Nephron (organoid): ENCODE results near the gene ADCY10.

Experiments used
- H3K27ac Mint-ChIP-seq, 3 experiments: 2 replicates each; pipeline ENCODE4 v1.8.0; 2020; ENCODE audit warnings: mixed read lengths in 3 of 3, mild to moderate bottlenecking in 2 of 3, moderate library complexity in 1 of 3
- H3K27me3 Mint-ChIP-seq: 2 replicates; pipeline ENCODE4 v1.8.0; 2021; ENCODE audit warnings: low read depth, mild to moderate bottlenecking, moderate library complexity, mixed read lengths
- H3K36me3 Mint-ChIP-seq: 2 replicates; pipeline ENCODE4 v1.8.0; 2020; ENCODE audit warnings: low read depth, mixed read lengths
- H3K4me1 Mint-ChIP-seq: 2 replicates; pipeline ENCODE4 v1.8.0; 2020; ENCODE audit warnings: mixed read lengths
- H3K4me3 Mint-ChIP-seq, 3 experiments: 2 replicates each; pipeline ENCODE4 v1.8.0; 2020; ENCODE audit warnings: mild to moderate bottlenecking in 3 of 3, mixed read lengths in 3 of 3, moderate library complexity in 2 of 3
- H3K9me3 Mint-ChIP-seq: 2 replicates; pipeline ENCODE4 v1.8.0; 2020; ENCODE audit warnings: mixed read lengths
- CTCF ChIP-seq, 3 experiments: fragments of 200-600 bp; sonication (generic); IDR thresholded peaks; one replicate each; pipeline ENCODE4 v1.5.0; 2021; ENCODE audit warnings: antibody characterized with exemption in 3 of 3; ENCODE audit not compliant: unreplicated experiment in 3 of 3

The ADCY10 gene

GRCh38 chr1:167826127-167826526 is 87.8 kb downstream of the ADCY10 start:
- H3K9me3 Mint-ChIP-seq: no peaks in the 10 kb centered on the region
- no peak for TF ChIP-seq CTCF (IDR thresholded peaks at IDR 0.05; ENCODE audit: unreplicated experiment in 3 of 3)
- H3K27me3 Mint-ChIP-seq: peaks cover 12% of the 10 kb centered on the region
- H3K4me3 Mint-ChIP-seq: no peak overlapping the region
- H3K4me1 Mint-ChIP-seq: no peaks in the 10 kb centered on the region
- H3K36me3 Mint-ChIP-seq: no peaks in the 10 kb centered on the region
- H3K27ac Mint-ChIP-seq: no peak overlapping the region

- Mint-ChIP-seq H3K36me3 (no peaks in the 10 kb centered on the region), H3K4me3 (no peak overlapping the region), H3K27me3 (peaks cover 12% of the 10 kb centered on the region), H3K4me1 (no peaks in the 10 kb centered on the region), H3K27ac (no peak overlapping the region), H3K9me3 (no peaks in the 10 kb centered on the region)
- no peak for TF ChIP-seq CTCF (IDR thresholded peaks at IDR 0.05; ENCODE audit: unreplicated experiment in 3 of 3)
Observed at GRCh38 chr1:167825419-167826079, 88.4 kb downstream of the ADCY10 start.

GRCh38 chr1:167824163-167824794 is 89.7 kb downstream of the ADCY10 start:
- no peak overlapping the region for H3K4me3 Mint-ChIP-seq
- H3K36me3 Mint-ChIP-seq: no peaks in the 10 kb centered on the region
- peaks cover 13% of the 10 kb centered on the region for H3K27me3 Mint-ChIP-seq
- TF ChIP-seq CTCF (IDR thresholded peaks at IDR 0.05; ENCODE audit: unreplicated experiment in 3 of 3): no peak
- no peak overlapping the region for H3K27ac Mint-ChIP-seq
- H3K9me3 Mint-ChIP-seq: no peaks in the 10 kb centered on the region
- peaks cover 5% of the 10 kb centered on the region for H3K4me1 Mint-ChIP-seq

- TF ChIP-seq CTCF (IDR thresholded peaks at IDR 0.05; ENCODE audit: unreplicated experiment in 3 of 3): no peak
- no peak overlapping the region for H3K27ac Mint-ChIP-seq
- H3K9me3 Mint-ChIP-seq: no peaks in the 10 kb centered on the region
- H3K27me3 Mint-ChIP-seq: peaks cover 13% of the 10 kb centered on the region
- H3K4me3 Mint-ChIP-seq: no peak overlapping the region
- no peaks in the 10 kb centered on the region for H3K36me3 Mint-ChIP-seq
- peaks cover 5% of the 10 kb centered on the region for H3K4me1 Mint-ChIP-seq
Observed at GRCh38 chr1:167821969-167822685, 91.8 kb downstream of the ADCY10 start.

GRCh38 chr1:167821356-167821685 is 92.6 kb downstream of the ADCY10 start:
- Mint-ChIP-seq H3K36me3 (no peaks in the 10 kb centered on the region), H3K9me3 (no peaks in the 10 kb centered on the region), H3K4me3 (no peak overlapping the region), H3K27me3 (peaks cover 13% of the 10 kb centered on the region), H3K27ac (no peak overlapping the region), H3K4me1 (peaks cover 5% of the 10 kb centered on the region)
- TF ChIP-seq CTCF (IDR thresholded peaks at IDR 0.05; ENCODE audit: unreplicated experiment in 3 of 3): no peak
